ENCODE measurements around the gene WSCD1. TPM values are rescaled to one million over a fixed set of nuclear protein-coding genes. Genes with fewer than 3 reads are reported as not detected.

The WSCD1 gene
- total and polyA plus RNA-seq, 2 donors (not counting 3 experiments of a cell fraction or from before 2014, with no cell fraction given) = 21.5 to 49.4 TPM

DNA sequence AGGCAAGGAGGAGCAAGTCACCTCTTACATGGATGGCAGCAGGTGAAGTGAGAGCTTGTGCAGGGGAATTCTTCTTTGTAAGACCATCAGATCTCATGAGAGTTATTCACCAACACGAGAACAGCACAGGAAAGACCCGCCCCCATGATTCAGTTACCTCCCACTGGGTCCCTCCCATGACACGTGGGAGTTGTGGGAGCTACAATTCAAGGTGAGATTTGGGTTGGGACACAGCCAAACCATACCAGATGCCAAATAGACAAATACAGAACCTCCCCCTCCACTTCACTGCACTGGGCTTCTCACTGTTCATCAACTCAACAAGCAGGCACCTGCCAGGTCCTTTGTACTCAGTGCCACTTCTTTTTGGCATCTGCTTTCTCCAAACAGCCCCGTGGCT is 100.2 kb downstream of the WSCD1 start:
- DNase-seq (ENCODE audit: low read depth, low spot score) (no peak), FAIRE-seq (no peak)
- Histone ChIP-seq H3K27me3 (ENCODE audit: control insufficient read depth in 2 of 2, insufficient read depth in 2 of 2, low read length in 2 of 2) (no peaks in the 10 kb centered on the region), H4K20me1 (replicated peaks; ENCODE audit: control insufficient read depth, extremely low read depth, insufficient read depth, low read length) (no peaks in the 10 kb centered on the region), H3K9me1 (replicated peaks; ENCODE audit: control insufficient read depth, extremely low read depth, insufficient read depth, low read length) (no peaks in the 10 kb centered on the region), H3K79me2 (ENCODE audit: control insufficient read depth, insufficient read depth, low read length) (no peaks in the 10 kb centered on the region), H3K36me3 (ENCODE audit: control insufficient read depth in 2 of 2, extremely low read depth in 1 of 2, insufficient read depth in 2 of 2, low read length in 2 of 2) (no peaks in the 10 kb centered on the region), H2AFZ (ENCODE audit: low read depth, low read length) (no peak overlapping the region), H3K4me2 (ENCODE audit: insufficient read depth, low read length) (no peak overlapping the region), H3K9ac (replicated peaks; ENCODE audit: extremely low read depth, insufficient read depth, low read length) (no peak overlapping the region), H3K4me1 (ENCODE audit: control insufficient read depth, extremely low read depth, insufficient read depth, low read length) (peaks cover 4% of the 10 kb centered on the region), H3K9me3 (replicated peaks; ENCODE audit: control insufficient read depth, insufficient read depth, low read length) (no peaks in the 10 kb centered on the region), H3K4me3 (replicated peaks in 1 of 3; ENCODE audit: insufficient read depth in 1 of 3, low read depth in 1 of 3, low read length in 3 of 3) (no peak overlapping the region), H3K27ac (ENCODE audit: insufficient read depth, low read depth, low read length) (no peak overlapping the region)
- POLR2A ChIA-PET = no interaction called here
- no TSS peak for BruUV-seq (replicated peaks)
- CTCF ChIA-PET = no interaction called here
- intact Hi-C loops (cut with micrococcal nuclease) (no loop called here), dilution Hi-C loops (cut with MboI; ENCODE audit: extremely low pct_ligation_motif_present, low sequenced_read_pairs) (no loop called here)
- TF ChIP-seq POLR2AphosphoS5 (IDR thresholded peaks at IDR 0.05; ENCODE audit: insufficient read depth, low read depth, low read length) = no peak
- no peak for TF ChIP-seq JUN (IDR thresholded peaks at IDR 0.05; ENCODE audit: borderline replicate concordance, insufficient read depth, insufficient read length, low read depth)
- TF ChIP-seq MAX (IDR thresholded peaks at IDR 0.05; ENCODE audit: insufficient read depth, insufficient read length) = no peak
- TF ChIP-seq GATA2 (IDR thresholded peaks at IDR 0.05; ENCODE audit: insufficient read depth, insufficient read length, low read depth, low read length) = no peak
- no peak for TF ChIP-seq CTCF (IDR thresholded peaks at IDR 0.05; ENCODE audit: extremely low read depth in 1 of 2, insufficient read depth in 1 of 2, low read depth in 1 of 2, low read length in 2 of 2)
- TF ChIP-seq EZH2 (IDR thresholded peaks at IDR 0.05; ENCODE audit: borderline replicate concordance, low read depth, low read length, severe bottlenecking) = no peak
- no peak for TF ChIP-seq MYC (IDR thresholded peaks at IDR 0.05; ENCODE audit: low read depth, low read length)
- TF ChIP-seq FOS (IDR thresholded peaks at IDR 0.05; ENCODE audit: borderline replicate concordance, insufficient read depth, low read length) = no peak

Measured in endothelial cell of umbilical vein (primary cell).